ENCODE measurements around the gene THADA.

Gene THADA

GRCh38 chr2:43368483-43369385 is 227.1 kb downstream of the THADA start:
- FAIRE-seq (peak; percentile 39), DNase-seq (ENCODE audit: insufficient read length, low spot score) (no peak)

GRCh38 chr2:43367012-43367782 is 228.6 kb downstream of the THADA start:
- FAIRE-seq (peak; percentile 31), DNase-seq (ENCODE audit: insufficient read length, low spot score) (no peak)

- no peak for DNase-seq (ENCODE audit: insufficient read length, low spot score)
- no peak for FAIRE-seq
Measured at GRCh38 chr2:43363120-43363519, 232.7 kb downstream of the THADA start.

DNA sequence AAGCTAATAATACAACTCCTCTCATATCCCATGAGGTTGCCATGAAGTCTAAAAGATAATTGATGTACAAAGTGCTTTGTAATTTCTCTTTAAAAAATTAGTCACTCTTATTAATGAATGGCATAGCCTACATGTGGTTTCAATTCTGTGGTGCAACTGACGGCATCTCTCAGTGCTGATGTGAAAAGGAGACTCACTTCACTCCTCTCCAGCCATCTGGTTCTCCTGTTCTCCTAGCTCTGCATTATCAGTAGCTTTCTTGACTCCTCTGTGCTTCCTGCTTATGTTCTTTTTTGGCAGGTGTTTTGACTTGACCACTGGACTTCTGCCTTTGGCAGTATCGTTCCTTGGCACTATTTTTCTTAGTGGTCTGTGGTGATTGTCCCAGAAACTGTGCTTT is 234.6 kb downstream of the THADA start:
- FAIRE-seq (no peak), DNase-seq (ENCODE audit: insufficient read length, low spot score) (no peak)

DNA sequence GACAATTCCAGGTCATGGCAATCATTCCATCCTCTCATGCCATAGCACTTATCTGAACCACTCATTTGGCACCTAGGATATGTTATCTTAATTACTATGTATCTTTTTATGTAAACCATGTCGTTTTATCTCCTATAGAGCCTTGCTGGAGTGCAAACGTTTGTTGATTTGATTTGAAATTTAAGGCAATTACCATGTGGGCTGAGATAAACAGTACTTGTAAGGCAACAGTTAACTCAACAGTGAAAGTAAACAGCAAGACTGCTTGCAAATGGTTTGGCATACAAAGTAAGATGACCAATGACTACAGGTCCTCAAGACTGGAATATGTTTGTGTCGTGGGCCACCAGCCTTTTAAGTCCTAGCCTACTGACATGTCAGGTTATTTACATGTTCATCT is 235.7 kb downstream of the THADA start:
- FAIRE-seq (no peak), DNase-seq (ENCODE audit: insufficient read length, low spot score) (no peak)

DNA sequence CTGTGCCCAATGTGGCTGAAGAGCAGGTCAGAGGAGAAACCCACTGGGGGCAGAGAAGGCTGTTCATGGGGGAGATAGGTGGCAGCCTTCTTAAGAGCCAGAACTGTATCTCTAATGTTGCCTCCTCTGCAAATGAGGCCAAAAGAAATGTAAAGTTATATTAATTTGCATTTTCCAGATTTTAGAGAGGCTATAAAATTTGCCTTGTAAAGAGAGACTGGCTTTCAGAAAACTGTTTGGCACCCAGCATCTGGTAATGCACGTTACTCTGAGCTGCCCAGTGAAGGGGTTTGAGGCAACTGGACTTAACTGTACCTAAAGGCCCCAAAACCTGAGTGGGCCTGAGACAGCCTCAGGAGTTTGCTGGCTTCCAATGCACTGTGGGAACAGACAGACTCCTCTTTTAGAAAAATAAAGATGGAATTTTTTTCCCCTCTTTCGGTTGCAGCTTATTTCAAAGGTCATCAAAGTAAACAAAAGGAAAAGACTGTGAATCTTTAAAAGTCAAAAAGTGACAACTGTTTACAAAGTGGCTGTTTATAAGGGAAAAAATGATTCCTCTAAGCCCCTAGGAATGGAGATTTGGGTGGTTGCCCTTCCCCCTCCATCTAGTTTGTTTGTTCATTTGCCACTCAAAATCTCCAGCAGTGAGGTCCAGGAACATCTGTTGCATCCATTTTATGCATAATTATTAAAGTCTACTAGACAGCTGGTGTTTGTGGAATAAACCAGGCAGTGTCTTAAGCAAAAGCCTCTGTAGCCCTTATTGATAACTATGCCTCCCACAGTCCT is 237.2 kb downstream of the THADA start:
- DNase-seq (ENCODE audit: insufficient read length, low spot score) (no peak), FAIRE-seq (no peak)

DNA sequence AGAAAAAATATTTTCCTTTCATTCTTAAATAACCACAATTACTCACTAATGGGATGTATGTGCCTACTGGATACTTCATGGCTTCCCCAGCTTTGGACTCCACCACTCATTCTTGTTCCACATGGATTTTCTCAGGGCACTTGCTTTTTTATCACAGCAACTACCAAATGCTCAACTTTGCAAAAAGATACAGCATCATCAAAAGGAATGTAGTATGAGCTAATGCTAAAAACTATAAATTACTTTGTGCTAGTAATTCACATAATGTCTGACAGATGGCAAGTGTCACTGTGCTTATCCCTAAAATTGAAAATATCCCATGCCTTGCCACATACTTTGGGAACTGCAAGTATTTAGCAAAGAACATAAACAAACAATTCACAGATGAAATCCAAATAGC is 239.1 kb downstream of the THADA start:
- FAIRE-seq (no peak), DNase-seq (ENCODE audit: insufficient read length, low spot score) (no peak)

DNA sequence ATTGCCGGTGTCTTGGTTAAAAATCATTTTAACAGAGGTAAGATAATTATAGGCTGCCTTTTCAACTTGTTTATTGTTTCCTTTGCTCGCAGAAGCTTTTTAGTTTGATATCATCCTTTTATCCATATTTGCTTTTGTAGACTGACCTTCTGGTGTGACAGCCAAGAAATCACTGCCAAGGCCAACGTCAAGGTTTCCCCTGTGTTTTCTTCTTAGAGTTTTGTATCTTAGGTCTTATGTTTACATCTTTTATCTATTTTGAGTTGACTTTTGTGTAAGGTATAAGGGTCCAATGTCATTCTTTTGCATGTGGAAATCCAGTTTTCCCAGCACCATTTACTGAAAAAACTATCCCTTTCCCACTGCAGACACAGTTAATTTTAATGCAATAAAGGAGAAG is 240.4 kb downstream of the THADA start:
- DNase-seq (ENCODE audit: insufficient read length, low spot score) (no peak), FAIRE-seq (no peak)

DNA sequence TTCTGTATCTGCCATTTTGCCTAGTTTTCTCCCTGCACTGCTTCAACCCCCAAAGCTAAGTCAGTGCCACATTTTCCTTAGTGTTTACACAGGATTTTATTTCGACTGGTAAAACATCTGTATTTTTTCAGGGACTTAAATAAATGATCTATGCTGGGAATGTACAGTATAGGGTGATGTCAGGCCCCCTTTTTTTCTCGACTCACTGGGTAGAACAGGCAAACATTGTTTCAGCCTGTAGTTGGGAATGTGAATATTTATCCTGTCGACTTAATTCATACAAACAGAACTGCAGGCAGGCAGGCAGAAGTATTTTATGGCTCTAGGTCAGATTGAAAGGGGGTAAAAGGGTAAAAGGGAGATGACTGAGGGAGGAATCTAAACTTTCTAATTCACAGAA is 245.9 kb downstream of the THADA start:
- DNase-seq (ENCODE audit: insufficient read length, low spot score), result no peak
- FAIRE-seq, result no peak

DNA sequence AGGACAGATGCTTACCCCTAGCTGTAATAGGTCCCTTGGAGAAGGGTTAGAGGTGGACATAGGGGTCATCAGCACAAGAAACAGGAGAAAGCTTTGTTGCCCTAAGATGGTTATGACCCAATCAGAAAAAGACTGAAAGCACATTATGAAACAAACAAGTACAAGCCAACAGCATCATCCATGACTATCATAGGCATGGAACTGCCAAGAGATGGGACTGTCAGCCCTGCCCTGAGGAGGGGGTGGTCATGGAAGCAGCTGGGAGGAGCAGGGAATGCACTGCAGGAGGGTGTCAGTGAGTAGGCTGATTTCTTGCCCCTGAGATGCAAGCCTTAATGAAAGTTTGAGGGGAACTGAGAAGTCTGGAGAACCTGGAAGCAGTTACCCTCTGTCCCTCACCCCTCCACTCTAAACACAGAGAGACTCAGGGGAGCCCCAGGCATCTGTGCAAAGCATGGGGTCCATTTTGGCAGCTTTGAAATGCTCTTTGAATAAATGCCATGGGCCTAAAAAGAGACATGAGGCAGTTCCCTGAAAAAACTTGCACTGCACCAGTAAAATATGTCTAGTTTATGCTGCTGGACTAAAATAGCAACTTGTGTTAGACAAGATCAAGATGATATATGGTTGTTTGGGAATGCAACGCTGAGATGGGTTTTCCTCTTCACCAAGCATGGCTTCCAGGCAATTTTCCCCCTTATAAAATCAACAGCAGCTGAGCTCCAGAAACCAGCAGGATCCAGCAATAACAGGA is 246.8 kb downstream of the THADA start:
- DNase-seq (ENCODE audit: insufficient read length, low spot score) (no peak), FAIRE-seq (no peak)

- FAIRE-seq, result no peak
- DNase-seq (ENCODE audit: insufficient read length, low spot score), result no peak
Measured at GRCh38 chr2:43347746-43348145, 248.1 kb downstream of the THADA start.

DNA sequence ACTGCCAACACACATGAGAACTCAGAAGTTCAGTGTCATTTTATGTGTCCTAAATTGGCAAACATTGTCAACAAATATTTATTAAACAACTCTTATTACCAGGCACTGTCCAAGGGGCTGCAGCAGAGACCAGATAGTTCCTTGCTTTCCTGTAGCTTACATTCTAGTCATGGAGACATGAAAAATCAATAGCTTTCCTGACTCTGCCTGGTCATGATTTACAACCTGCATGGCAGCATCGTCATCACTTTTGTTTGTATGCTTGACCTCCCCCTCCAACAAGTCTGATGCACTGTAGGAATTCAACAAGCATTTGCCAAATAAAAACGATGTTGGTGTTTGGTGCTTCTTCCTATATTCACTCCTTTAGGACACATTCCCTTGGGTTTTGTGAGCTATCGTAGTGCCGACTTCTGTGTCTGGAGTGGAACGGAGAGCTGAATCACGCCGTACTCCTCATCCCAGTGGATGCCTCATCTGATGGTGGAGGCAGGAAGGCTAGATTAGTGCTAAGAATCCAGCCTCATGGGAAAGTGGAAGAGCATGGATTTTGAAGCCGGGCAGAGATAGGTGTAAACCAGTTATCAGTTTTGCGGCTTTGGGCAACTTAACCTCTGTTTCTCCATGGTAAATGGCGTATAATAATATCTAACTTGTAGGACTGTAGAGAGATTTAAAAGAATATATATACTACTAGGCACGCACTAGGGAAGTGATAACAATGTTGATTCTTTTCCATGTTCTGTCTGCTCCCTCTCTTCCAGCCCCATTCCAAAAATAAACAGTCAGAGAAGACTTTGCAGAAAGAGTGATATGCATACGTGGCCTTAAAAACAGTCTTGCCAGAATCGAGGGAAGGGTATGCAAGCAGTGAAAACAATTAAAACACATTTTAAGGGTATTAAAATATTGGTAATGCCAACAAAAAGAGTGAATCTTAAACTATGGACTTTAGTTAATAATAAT is 249.0 kb downstream of the THADA start:
- no peak for FAIRE-seq

GRCh38 chr2:43345872-43346271 is 250.0 kb downstream of the THADA start:
- FAIRE-seq, result no peak
- DNase-seq (ENCODE audit: insufficient read length, low spot score), result no peak

More for the DNA sequence above, 249.0 kb downstream of the THADA start:
- no peak for DNase-seq (ENCODE audit: insufficient read length, low spot score)

- DNase-seq (ENCODE audit: insufficient read length, low spot score), result no peak
Measured at GRCh38 chr2:43345391-43345813, 250.4 kb downstream of the THADA start.

DNA sequence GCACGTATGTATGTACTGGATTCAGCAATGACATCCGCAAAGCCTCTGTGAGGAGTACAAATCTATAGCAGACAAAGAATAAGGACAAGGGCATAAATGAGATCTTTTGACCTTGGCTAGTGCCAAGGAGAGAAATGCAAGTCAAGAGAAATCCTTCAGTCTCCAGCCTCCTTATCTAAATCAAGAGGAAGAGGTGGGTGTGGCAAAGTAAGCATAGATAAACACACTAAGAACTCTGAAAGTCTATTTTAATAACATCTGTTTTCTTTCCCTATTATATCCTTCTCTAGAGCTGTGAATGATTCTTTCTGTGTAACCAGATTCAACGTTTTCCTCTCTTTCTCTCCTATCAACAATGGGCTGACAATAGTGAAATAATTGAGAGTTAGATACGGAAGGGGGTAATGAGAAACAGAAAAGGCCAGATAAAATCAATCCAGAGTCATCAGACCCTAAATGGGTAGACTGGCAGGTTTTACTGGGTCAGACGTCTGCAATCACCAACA is 250.9 kb downstream of the THADA start:
- DNase-seq (ENCODE audit: insufficient read length, low spot score) (no peak), FAIRE-seq (no peak)

More at GRCh38 chr2:43345391-43345813, 250.4 kb downstream of the THADA start:
- FAIRE-seq, result no peak

- FAIRE-seq (no peak), DNase-seq (ENCODE audit: insufficient read length, low spot score) (no peak)
Measured at GRCh38 chr2:43343573-43344304, 252.1 kb downstream of the THADA start.

DNA sequence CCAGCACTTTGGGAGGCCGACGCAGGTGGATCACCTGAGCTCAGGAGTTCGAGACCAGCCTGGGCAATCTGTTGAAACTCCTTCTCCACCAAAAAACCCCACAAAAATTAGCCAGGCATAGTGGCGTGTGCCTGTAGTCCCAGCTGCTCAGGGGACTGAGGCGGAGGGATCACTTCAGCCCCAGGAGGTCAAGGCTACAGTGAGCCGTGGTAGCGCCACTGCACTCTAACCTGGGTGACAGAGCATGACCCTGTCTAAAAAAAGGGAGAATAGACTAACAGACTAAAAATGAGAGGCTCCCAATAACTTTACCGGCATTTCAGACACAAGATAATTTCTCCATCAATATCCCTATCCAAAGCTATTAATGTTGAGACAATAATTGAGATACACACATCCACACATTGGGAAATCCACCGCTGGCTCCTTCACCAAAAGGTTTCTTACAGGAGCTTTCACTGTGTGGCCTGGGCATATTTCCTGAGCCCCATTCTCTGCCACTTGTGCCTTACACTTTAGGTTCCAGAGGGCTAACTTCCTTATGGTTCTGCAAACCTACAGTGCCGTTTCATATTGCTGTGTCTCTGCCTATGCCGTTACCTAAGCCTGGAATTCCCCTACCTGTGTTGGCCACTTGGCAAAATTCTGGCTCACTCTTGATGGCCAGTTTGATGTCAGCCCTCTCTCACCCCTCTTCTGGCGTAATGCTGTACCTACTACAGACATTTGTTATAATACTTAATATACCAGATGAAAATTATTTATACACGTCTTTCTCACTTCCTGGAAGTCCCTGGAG is 253.7 kb downstream of the THADA start:
- no peak for FAIRE-seq
- no peak for DNase-seq (ENCODE audit: insufficient read length, low spot score)
